Esophagus (tissue), 2 donors: ENCODE results near the gene LTA4H. TPM values are rescaled to one million over a fixed set of nuclear protein-coding genes. Genes with fewer than 3 reads are reported as not detected.

ENCODE experiments used
- H3K27ac ChIP-seq, 2 donors: one replicate each; pipeline ENCODE4 v1.5.1; 2013; ENCODE audit warnings: low read depth in 2 of 2, mild to moderate bottlenecking in 2 of 2, inconsistent platforms in 1 of 2, low read length in 1 of 2, moderate library complexity in 1 of 2
- H3K27me3 ChIP-seq, 2 donors: one replicate each; pipeline ENCODE4 v1.6.1; 2013; ENCODE audit warnings: low read length in 2 of 2, control low read depth in 1 of 2, mild to moderate bottlenecking in 1 of 2; ENCODE audit not compliant: insufficient read depth in 2 of 2, control insufficient read depth in 1 of 2
- H3K36me3 ChIP-seq, 2 donors: one replicate each; pipeline ENCODE4 v1.6.1; 2013; ENCODE audit warnings: low read length in 1 of 2; ENCODE audit not compliant: control insufficient read depth in 2 of 2, insufficient read depth in 2 of 2
- H3K4me1 ChIP-seq, 2 donors: one replicate each; pipeline ENCODE4 v1.6.1; 2013; ENCODE audit warnings: low read length in 1 of 2; ENCODE audit not compliant: control insufficient read depth in 2 of 2, insufficient read depth in 2 of 2
- H3K4me3 ChIP-seq, 2 donors: one replicate each; pipeline ENCODE4 v1.5.1; 2013; ENCODE audit warnings: low read length in 2 of 2, mild to moderate bottlenecking in 2 of 2, low read depth in 1 of 2, moderate library complexity in 1 of 2
- H3K9me3 ChIP-seq, 2 donors: one replicate each; pipeline ENCODE4 v1.6.1; 2013; ENCODE audit warnings: mild to moderate bottlenecking in 2 of 2, low read depth in 1 of 2, low read length in 1 of 2, moderate library complexity in 1 of 2; ENCODE audit not compliant: control insufficient read depth in 2 of 2, insufficient read depth in 1 of 2
- WGBS, 2 donors: extraction: QIAGEN DNeasy Blood & Tissue Kit; methylation state at CpG; one replicate each; pipeline ENCODE4 v1.1.7; 2013; 5-methylcytosine and 5-hydroxymethylcytosine counted together
- polyA plus RNA-seq, 2 donors: library from polyadenylated mRNA; stranded (reverse); fragments of 200-250 nt; gene quantifications; one replicate each; pipeline ENCODE4 v1.2.3, GENCODE V29; 2013
- donor health status: healthy with polysubstance abuse.
- donor health status: Bipolar disorder and iron deficiency.

LTA4H gene
- polyA plus RNA-seq, 2 donors, result 48.9 to 93.2 TPM

- WGBS, 2 donors, result 50 to 58% methylated on average over 1 of the region's 1 CpG
Observed at GRCh38 chr12:95953000-95953399, 82.4 kb downstream of the LTA4H start.

GRCh38 chr12:95951515-95951914, 83.9 kb downstream of the LTA4H start:
- Histone ChIP-seq H3K36me3 (no peaks in the 10 kb centered on the region), H3K4me1 (no peaks in the 10 kb centered on the region), H3K27me3 (no peaks in the 10 kb centered on the region), H3K27ac (no peak overlapping the region), H3K9me3 (no peaks in the 10 kb centered on the region), H3K4me3 (no peak overlapping the region)

More at GRCh38 chr12:95953000-95953399, 82.4 kb downstream of the LTA4H start:
- no peaks in the 10 kb centered on the region for H3K27me3 ChIP-seq
- no peaks in the 10 kb centered on the region for H3K9me3 ChIP-seq
- H3K27ac ChIP-seq, result no peak overlapping the region
- no peak overlapping the region for H3K4me3 ChIP-seq
- H3K4me1 ChIP-seq, result no peaks in the 10 kb centered on the region
- H3K36me3 ChIP-seq, result no peaks in the 10 kb centered on the region

Other genes starting within 250 kb of the LTA4H start
- 1 to 10 TPM; 3.8 to 6.2 TPM for gene NTN4, start 244.8 kb downstream of the LTA4H start, polyA plus RNA-seq
- gene SNRPF, start 176.6 kb downstream of the LTA4H start, polyA plus RNA-seq, result 100 to 1,000 TPM in 1 of 2 donors, 10 to 100 TPM in 1; 43.4 to 100 TPM
- not detected for gene CCDC38, start 93.0 kb downstream of the LTA4H start, polyA plus RNA-seq
- gene AMDHD1, start 92.3 kb downstream of the LTA4H start, polyA plus RNA-seq, result under 1 TPM; 0.33 TPM
- gene HAL, start 39.2 kb downstream of the LTA4H start, polyA plus RNA-seq, result 1 to 10 TPM; 1.1 to 2.0 TPM
- 10 to 100 TPM; 15.8 to 17.0 TPM for gene ELK3, start 158.8 kb upstream of the LTA4H start, polyA plus RNA-seq